GM19467 (cell line): ENCODE data around the gene SYNE2.
"Not testable (repeated sequence)": the region's sequence is repeated elsewhere in the genome, so short reads cannot be mapped to it uniquely, and the experiment has no call there.

Experiments used
- ATAC-seq: cut with Tn5 transposase; IDR thresholded peaks from one replicate; pipeline ENCODE4 v1.9.1; 2021; ENCODE audit warnings: mild to moderate bottlenecking, moderate library complexity; ENCODE audit not compliant: unreplicated experiment

SYNE2 gene

GRCh38 chr14:63869940-63870752 lies 17.3 kb downstream of the SYNE2 start:
- ATAC-seq: peak; percentile 38

GRCh38 chr14:63870753-63871037 lies 17.9 kb downstream of the SYNE2 start:
- not testable (repeated sequence) for ATAC-seq

GRCh38 chr14:63874223-63874622 lies 21.4 kb downstream of the SYNE2 start:
- ATAC-seq: no peak

- no peak for ATAC-seq
These were observed 22.5 kb downstream of the SYNE2 start for GRCh38 chr14:63875311-63875710.

GRCh38 chr14:63877550-63877939 lies 24.7 kb downstream of the SYNE2 start:
- ATAC-seq: no peak

GRCh38 chr14:63878052-63878451 lies 25.2 kb downstream of the SYNE2 start:
- no peak for ATAC-seq

GRCh38 chr14:63878792-63879191 lies 26.0 kb downstream of the SYNE2 start:
- no peak for ATAC-seq

GRCh38 chr14:63881926-63882325 lies 29.1 kb downstream of the SYNE2 start:
- no peak for ATAC-seq

- ATAC-seq: no peak
These were observed 35.1 kb downstream of the SYNE2 start for GRCh38 chr14:63887899-63888298.

GRCh38 chr14:63890553-63890952 lies 37.7 kb downstream of the SYNE2 start:
- no peak for ATAC-seq

- no peak for ATAC-seq
These were observed 38.6 kb downstream of the SYNE2 start for GRCh38 chr14:63891148-63891975.

- ATAC-seq: no peak
These were observed 39.5 kb downstream of the SYNE2 start for GRCh38 chr14:63892265-63892664.

GRCh38 chr14:63893701-63894458 lies 41.1 kb downstream of the SYNE2 start:
- no peak for ATAC-seq

- no peak for ATAC-seq
These were observed 42.7 kb downstream of the SYNE2 start for GRCh38 chr14:63895510-63895909.

- ATAC-seq: no peak
These were observed 43.5 kb downstream of the SYNE2 start for GRCh38 chr14:63896278-63896720.

- no peak for ATAC-seq
These were observed 44.9 kb downstream of the SYNE2 start for GRCh38 chr14:63897721-63898163.

- ATAC-seq: no peak
These were observed 47.1 kb downstream of the SYNE2 start for GRCh38 chr14:63899953-63900352.

GRCh38 chr14:63901434-63902085 lies 48.8 kb downstream of the SYNE2 start:
- no peak for ATAC-seq

GRCh38 chr14:63902375-63902976 lies 49.7 kb downstream of the SYNE2 start:
- ATAC-seq: no peak

GRCh38 chr14:63904724-63905123 lies 51.9 kb downstream of the SYNE2 start:
- ATAC-seq: no peak
